ENCODE data around the gene ESRRB. TPM values are rescaled to one million over a fixed set of nuclear protein-coding genes. Genes with fewer than 3 reads are reported as not detected.
A peak's percentile ranks its signal among the peaks of the same experiment; 100 is the strongest.

Gene ESRRB
- total and polyA plus RNA-seq, 11 donors = 4.1 to 16.9 (median 7.9) TPM

DNA sequence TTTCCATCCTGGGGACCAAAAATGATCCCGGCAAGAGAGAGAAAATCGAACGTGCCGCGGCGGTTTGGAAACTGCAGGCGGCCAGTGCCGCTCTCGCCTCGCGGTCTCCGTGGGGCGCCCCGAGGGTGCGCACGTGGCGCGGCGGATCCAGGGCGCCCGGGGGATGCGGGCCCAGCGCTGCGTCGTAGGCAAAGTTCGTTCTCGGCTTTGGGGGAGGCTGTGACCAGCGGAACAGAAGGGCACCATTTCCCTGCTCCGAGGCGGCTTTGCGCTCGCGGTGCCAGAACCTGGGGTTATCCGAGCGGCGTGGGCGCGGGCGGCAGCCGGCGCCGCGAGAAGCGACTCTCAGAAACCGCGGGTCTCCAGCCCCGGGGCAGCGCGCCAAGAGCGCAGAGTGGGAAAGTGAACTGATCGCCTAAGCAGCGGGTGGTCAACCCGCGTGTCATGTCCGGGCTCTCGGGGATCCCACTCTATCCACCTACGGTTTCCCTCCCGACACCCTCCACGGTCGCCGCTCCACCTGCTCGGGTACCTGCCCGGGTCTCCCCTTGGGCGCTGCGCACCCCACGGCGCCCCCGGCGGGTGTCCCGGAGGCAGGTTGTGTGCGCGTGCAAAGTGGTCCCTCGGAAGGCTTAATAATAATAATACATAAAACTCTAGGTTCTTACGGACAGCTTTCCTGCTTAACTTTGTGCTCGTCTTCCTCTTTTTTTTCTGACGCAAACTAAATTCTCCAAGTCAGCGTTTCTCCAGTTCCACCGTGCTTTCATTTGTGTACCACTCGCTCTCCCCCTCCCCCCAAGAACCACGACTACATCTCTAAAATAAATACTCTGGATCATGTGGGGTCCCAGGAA is 1.2 kb downstream of the ESRRB start:
- H3K27ac ChIP-seq = no peak overlapping the region
- H3K4me1 ChIP-seq = peaks cover 0 to 21% (median 5%) of the 10 kb centered on the region in 12 donors
- intact Hi-C loops (cut with DNase I) = no loop called here
- peaks cover 10 to 67% (median 25%) of the 10 kb centered on the region in 9 donors for H3K27me3 ChIP-seq
- H3K9me3 ChIP-seq = no peaks in the 10 kb centered on the region
- WGBS, 4 donors = 10 to 29% (median 17%) methylated on average over 24 to 80 of the region's 80 CpGs
- peak overlapping the region in 10 of 12 donors; percentile 5 to 46 (median 35) for H3K4me3 ChIP-seq
- ATAC-seq = no peak
- no peak for TF ChIP-seq POLR2A (IDR thresholded peaks at IDR 0.05)
- TF ChIP-seq, protein P1, sequence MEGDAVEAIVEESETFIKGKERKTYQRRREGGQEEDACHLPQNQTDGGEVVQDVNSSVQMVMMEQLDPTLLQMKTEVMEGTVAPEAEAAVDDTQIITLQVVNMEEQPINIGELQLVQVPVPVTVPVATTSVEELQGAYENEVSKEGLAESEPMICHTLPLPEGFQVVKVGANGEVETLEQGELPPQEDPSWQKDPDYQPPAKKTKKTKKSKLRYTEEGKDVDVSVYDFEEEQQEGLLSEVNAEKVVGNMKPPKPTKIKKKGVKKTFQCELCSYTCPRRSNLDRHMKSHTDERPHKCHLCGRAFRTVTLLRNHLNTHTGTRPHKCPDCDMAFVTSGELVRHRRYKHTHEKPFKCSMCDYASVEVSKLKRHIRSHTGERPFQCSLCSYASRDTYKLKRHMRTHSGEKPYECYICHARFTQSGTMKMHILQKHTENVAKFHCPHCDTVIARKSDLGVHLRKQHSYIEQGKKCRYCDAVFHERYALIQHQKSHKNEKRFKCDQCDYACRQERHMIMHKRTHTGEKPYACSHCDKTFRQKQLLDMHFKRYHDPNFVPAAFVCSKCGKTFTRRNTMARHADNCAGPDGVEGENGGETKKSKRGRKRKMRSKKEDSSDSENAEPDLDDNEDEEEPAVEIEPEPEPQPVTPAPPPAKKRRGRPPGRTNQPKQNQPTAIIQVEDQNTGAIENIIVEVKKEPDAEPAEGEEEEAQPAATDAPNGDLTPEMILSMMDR (IDR thresholded peaks at IDR 0.05) = no peak
- no peak for DNase-seq
- no peaks in the 10 kb centered on the region for H3K36me3 ChIP-seq

DNA sequence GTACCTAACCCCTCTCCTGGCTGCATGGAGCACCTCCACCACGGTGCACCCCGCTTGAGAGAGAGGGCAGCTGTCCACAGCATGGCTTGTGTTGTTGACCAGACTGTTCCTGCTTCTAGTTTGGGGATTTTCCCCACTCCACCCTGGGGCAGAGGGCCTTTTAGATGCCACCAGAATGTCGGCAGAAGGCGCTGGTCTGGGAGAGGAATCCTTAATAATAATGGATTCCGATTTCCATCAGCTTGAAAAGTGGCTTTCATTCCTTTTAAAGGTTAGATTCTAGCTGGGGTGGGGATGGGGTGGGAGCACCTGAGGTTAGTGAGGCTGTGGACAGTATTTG is 1.8 kb downstream of the ESRRB start:
- Histone ChIP-seq H3K4me3 (peak overlapping the region in 1 of 12 donors; percentile 44), H3K27me3 (peaks cover 10 to 68% (median 25%) of the 10 kb centered on the region in 9 donors), H3K36me3 (no peaks in the 10 kb centered on the region), H3K4me1 (peaks cover 0 to 21% (median 5%) of the 10 kb centered on the region in 12 donors), H3K27ac (no peak overlapping the region), H3K9me3 (no peaks in the 10 kb centered on the region)
- intact Hi-C loops (cut with DNase I) = no loop called here
- WGBS, 4 donors = 46 to 51% (median 47%) methylated on average over 5 of the region's 5 CpGs
- DNase-seq = no peak
- no peak for ATAC-seq
- TF ChIP-seq, protein P1 (IDR thresholded peaks at IDR 0.05) = no peak
- no peak for TF ChIP-seq POLR2A (IDR thresholded peaks at IDR 0.05)

- Histone ChIP-seq H3K36me3 (no peaks in the 10 kb centered on the region), H3K27me3 (peaks cover 10 to 71% (median 25%) of the 10 kb centered on the region in 9 donors), H3K4me1 (peaks cover 0 to 18% (median 5%) of the 10 kb centered on the region in 12 donors), H3K4me3 (no peak overlapping the region), H3K9me3 (no peaks in the 10 kb centered on the region), H3K27ac (no peak overlapping the region)
- whole genome bisulfite sequencing, 4 donors = 48 to 60% (median 52%) methylated on average over 1 to 7 of the region's 7 CpGs; no CpG with 5 or more reads in 1 of the 4 donors
- no peak for ATAC-seq
- intact Hi-C loops (cut with DNase I) = loop anchor here in 2 of 10 donors (10.0 kb wide), 2 partner anchors 326 to 676 kb away; no protein-coding TSS in a partner anchor
- no peak for DNase-seq
- TF ChIP-seq POLR2A (IDR thresholded peaks at IDR 0.05) = no peak
- TF ChIP-seq, protein P1 (IDR thresholded peaks at IDR 0.05) = no peak
These were observed 5.1 kb downstream of the ESRRB start for GRCh38 chr14:76380991-76381390.

GRCh38 chr14:76381817-76382494 is 6.0 kb downstream of the ESRRB start:
- Histone ChIP-seq H3K9me3 (no peaks in the 10 kb centered on the region), H3K4me3 (no peak overlapping the region), H3K36me3 (no peaks in the 10 kb centered on the region), H3K4me1 (peaks cover 0 to 9% (median 1%) of the 10 kb centered on the region in 12 donors), H3K27ac (no peak overlapping the region), H3K27me3 (peaks cover 3 to 66% (median 20%) of the 10 kb centered on the region in 9 donors)
- TF ChIP-seq, protein P1 (IDR thresholded peaks at IDR 0.05) = no peak
- TF ChIP-seq POLR2A (IDR thresholded peaks at IDR 0.05) = no peak
- DNase-seq (no peak), ATAC-seq (no peak)
- WGBS, 4 donors = 84 to 85% (median 84%) methylated on average over 6 to 7 of the region's 7 CpGs
- intact Hi-C loops (cut with DNase I) = loop anchor here in 2 of 10 donors (10.0 kb wide), 2 partner anchors 327 to 677 kb away; no protein-coding TSS in a partner anchor

All from heart left ventricle (tissue), 16 donors.